ENCODE measurements around the gene STX10.
A peak's percentile ranks its signal among the peaks of the same experiment; 100 is the strongest.

Gene STX10

DNA sequence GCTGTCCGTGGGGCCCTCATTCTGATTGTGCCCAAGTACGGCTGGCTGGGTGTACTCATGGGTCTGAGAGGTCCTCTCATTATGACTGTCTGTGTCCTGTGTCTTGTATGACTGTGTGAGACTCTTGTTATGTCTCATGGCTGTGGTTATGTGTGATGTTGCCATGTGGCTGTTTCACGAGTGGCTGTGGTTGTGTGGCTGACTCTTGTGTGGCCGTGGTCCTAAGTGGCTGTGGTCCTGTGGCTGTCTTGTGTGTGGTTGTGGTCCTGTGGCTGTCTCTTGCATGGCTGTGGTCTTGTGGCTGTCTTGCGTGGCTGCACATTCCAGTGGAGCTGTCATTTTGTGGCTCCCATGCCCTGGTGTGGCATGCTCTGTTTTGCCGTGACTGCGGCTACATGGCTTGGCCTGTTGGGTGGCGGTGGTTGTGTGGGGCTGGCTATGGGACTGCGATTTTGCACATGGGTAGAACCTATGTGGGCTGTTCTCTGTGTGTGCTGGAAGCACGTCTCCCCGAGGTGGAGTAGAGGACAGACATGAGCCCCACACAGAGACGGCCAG lies 50.1 kb downstream of the STX10 start:
- DNase-seq (ENCODE audit: low spot score): no peak

DNA sequence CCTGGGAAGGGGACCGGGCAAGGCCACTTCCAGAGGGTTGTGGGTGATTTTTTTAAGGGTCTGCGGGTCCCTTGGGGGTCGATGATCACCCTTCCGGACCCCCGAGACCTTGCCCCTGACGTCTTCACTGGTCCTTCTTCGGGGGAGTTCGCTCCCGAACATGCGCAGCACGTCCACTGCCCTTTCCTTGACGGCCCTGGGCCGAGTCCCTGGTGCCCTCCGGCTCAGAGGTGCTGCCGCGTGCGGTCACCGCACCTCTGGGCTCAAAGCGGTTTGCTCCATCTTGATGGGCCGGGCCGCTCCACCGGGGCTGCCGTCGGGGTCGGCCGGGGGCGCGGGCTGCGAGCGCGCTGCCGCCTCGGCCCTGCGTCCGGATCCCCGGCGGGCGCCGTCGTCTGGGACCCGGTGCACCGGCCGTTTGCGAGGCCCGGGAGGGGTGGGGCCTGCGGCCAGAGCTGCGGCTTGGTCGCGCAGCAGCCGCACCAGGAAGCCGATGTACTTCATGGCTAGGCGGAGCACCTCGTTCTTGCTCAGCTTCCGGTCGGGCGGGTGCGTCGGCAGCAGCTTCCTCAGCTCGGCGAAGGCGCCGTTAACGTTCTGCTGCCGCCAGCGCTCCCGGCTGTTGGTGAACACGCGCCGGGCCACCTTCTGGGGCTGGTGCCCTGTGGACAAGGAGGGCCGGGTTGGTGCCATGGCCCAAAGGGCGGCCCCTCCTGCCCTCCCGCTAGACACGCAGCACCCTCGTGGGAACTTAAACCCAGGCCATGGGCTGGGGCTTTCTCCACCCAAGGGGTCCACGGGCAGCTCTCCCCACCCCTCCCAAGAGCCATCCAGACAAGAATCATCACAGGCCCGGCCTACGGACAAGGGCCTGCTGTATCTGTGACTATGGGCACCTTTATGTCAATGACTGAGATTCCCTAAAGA lies 50.8 kb downstream of the STX10 start:
- DNase-seq (ENCODE audit: low spot score): peak; percentile 67

DNA sequence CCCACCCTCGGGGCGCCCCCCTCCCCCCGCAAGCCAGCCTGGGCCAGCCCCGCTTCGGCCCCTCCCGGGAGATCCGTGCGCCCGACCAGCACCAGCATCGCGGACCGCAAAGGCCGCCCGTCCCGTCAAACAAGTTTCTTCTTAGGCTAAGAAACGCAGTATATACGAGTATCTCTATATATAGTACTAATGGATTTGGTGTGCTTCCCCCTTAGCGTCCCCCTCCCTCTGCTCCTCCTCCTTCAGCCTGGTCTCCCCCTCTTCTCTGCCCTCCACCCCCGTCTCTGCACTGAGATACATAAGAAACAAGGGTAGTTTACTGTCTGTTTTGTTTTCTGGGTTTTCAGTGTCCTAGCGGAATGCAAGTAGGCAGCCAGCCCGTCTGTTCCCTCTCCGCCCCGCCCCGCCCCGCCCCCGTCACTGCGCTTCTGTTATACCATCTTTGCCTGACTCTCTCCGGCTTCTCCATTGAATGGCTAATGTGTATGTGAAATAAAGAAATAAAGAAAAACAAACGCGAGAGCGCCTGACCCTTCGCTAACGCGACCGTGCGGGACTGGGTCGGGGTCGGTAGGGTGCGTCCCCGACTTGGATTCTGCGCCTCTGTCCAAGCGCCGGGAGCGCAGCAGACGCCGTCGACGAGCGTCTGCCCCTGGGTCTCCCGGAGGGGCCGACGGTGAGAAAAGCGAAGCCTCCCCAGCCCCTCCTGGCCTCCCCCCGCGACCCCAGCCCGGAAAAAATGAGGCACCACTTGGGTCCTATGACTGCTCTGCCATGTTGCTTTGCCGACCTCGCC lies 51.7 kb downstream of the STX10 start:
- DNase-seq (ENCODE audit: low spot score): no peak

DNA sequence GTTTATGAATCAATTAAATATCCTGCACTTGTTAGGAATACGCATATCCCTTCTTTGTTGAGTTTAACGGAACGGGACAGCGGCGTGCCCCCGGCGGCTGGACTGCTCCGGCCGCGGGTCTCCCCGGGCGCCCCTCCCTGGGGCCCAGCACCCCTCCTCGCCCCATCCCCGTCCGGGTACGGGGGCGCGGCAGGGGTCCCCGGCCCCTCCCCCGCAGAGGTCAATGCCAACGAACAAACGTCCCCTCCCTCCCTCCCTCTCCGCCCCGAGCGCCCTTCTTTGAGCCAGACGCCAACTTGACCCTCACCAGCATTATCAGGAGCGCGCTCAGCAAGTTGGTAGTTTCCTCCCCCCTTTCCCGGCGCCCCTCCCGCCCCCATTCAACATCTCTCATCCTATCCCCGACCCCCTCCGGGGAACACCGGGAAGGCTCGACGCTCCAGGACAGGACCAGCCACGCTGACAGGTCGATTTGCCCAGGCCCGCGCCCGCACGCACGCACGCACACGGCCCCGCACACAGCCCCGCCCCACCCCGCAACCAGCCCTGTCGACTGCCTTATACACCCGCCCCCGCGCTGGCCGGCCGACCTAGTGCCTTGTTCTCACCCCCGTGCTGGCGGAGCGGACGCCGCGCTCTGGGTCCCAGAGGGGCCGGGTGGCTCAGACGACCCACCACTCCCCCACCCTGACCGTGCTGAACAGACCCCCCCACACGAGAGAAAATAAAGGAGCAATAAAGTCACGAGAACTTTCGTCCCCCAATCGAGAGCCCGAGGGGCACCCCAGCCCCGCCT lies 52.5 kb downstream of the STX10 start:
- DNase-seq (ENCODE audit: low spot score): no peak

DNA sequence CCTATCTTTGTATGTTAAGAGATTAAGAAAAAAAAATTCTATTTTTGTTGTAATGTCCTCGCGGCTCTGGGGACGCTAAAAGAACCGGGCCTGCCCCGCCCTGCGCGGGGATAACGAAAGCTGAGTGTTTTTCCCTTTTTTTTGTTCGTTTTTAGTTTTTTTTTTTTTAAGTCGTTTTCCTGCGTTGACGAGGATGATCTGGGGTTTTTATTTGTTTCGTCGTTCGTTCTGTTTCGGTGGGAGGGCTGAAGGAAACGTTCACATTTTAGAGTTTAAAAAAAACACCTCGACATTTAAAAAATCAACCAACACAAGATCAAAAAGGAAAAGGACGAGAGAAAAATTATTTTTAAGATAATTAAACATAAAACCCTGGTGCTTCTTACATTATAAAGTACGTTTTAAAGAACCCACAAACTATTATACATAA lies 53.1 kb downstream of the STX10 start:
- no peak for DNase-seq (ENCODE audit: low spot score)

DNA sequence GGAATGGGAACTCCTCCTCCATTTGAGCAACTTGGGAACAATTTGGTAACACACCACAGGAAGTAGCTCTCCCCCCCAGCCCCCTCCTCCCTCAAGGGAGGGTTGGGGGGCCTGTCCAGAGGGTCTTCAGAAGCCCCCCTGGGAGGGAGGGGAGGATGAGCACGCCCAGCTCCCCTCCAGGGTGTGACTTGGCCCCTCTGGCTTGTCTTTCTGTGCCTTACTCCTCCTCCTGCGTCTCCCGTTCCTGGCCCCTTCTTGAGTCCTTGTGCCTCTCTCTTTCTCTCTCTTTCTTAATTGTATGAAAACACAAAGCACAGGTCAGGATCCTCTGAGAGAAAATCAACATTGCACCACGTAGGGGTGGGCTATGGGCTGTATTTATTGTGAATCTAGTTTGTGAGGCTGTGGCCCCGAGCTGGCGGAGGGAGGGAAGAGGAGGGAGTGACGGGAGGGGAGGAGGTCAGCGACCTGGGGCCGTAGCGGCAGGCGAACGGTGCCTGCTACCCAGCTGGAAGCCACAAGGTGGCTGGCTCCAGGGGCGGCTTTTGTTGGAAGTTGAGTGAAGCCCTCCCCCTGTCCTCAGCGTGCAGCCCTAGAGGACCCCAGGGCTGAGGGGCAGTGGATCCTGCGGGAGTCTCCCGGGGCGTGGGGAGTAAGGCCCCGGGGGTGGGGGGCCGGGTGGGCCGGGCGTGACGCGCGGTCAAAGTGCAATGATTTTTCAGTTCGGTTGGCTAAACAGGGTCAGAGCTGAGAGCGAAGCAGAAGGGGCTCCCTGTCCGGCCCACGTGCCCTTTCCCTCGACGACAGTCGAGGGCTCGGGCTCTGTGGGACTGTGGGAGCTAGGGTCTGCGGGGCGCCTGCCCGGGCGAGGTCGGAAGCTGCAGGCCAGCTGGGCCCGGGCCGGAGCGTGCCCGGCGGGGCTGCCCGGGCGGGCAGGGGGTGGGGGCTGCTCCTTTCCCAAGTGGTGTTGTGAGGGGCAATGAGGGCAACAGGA lies 53.9 kb downstream of the STX10 start:
- DNase-seq (ENCODE audit: low spot score): no peak

DNA sequence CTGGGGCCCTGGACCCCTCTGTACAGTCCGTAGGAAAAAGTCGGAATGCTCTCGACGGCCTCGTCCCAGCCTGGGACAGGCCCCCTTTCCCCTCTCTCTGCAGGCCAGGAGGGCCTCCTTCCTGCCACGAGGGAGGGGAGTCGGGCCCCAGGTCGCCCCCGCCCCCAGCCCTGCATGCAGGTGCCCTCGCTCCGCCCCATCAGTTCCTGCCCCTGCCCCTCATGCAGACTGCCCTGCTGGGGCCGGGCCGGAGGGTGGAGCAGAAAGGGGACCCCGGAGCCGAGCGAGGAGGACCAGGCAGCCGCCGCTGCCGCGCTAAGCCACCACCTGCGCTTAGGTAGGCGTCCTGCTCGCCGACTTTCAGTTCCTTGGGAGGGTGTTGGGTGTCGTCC lies 54.8 kb downstream of the STX10 start:
- no peak for DNase-seq (ENCODE audit: low spot score)

DNA sequence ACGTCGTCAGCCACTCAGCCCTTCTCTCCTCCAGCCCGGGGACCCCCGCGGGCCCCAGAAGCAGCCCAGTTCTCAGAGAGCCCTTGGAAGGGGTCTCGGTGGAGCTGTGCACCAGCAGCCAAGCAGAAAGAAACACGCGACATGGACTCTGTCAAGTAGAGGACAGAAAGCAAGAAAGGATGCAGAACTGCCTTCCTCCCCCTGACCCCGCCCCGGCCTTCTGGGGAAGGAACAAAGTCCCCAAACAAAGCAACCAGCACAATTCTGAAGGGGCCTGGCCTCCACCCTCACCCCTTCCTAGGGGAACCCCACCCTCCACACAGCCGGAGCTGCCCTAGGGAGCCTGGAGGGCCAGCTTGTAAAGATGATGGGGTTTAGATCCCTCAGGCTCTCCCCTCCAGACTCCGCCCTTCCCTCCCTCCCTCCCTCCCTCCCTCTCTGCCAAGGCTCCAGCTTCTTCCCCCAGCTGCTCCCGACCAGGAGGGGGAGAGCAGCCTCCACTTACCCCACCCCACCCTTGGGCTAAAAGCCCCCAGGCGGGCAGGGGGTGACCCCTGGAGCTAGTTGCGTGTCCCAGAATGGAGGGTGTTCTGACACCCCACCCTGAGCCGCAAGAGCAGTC lies 55.3 kb downstream of the STX10 start:
- DNase-seq (ENCODE audit: low spot score): no peak

DNA sequence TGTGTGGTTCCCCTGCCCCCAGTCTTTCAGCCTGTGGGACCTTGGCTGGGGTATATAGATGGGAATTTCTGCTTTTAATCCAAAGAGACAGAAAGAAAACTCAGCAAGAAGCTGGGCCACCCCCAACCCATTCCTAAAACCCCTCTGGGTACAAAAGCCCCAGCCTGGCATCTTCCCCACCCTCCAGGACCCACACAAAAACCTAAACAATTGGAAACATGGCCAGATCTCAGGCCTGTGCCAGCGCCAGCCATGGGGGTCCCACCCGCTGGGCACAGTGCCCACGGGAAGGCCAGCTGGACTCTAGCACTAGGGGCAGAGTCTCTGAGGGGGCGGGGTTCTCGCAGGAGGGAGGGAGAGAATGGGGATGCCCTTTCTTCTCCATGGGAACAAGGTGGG lies 56.1 kb downstream of the STX10 start:
- no peak for DNase-seq (ENCODE audit: low spot score)

Data from left forelimb (tissue), 1 donor.